Fibroblast of mammary gland (primary cell): ENCODE measurements around the gene TCF7L1.
A peak's percentile ranks its signal among the peaks of the same experiment; 100 is the strongest.

Experiments
- DNase-seq: peaks from one replicate; pipeline ENCODE4 v3.0.0-alpha.2; 2010; ENCODE audit warnings: low read depth
- H3K4me3 ChIP-seq: 2 replicates; pipeline ENCODE4 v1.5.1; 2011; ENCODE audit warnings: low read depth, mild to moderate bottlenecking, low read length, moderate library complexity; ENCODE audit not compliant: control insufficient read depth
- CTCF ChIP-seq: conservative IDR thresholded peaks from 2 replicates; pipeline ENCODE4 v1.5.1; 2011; ENCODE audit warnings: low read depth, low read length, inconsistent platforms; ENCODE audit not compliant: control insufficient read depth, insufficient read depth

The TCF7L1 gene

DNA sequence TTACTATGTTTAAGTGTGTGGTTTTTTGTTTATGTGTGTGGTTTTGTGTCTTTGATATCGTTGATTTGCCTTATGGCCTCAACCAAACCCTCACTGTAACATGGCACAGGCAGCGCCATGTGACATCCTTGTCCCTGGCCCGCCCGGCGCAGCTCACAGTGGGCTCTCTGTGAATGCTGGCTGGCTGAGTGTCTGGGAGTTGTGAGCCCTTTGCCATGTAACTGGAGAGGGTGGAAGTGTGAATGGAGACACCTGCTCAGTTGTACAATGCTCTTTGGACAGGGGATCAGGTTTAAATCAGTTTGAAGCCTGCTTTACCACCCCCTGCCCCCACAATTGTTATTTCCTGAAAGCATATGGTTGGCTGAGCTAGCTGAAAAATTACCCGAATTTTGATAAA lies 41.8 kb downstream of the TCF7L1 start:
- H3K4me3 ChIP-seq = no peak overlapping the region
- DNase-seq = no peak
- TF ChIP-seq CTCF = no peak

DNA sequence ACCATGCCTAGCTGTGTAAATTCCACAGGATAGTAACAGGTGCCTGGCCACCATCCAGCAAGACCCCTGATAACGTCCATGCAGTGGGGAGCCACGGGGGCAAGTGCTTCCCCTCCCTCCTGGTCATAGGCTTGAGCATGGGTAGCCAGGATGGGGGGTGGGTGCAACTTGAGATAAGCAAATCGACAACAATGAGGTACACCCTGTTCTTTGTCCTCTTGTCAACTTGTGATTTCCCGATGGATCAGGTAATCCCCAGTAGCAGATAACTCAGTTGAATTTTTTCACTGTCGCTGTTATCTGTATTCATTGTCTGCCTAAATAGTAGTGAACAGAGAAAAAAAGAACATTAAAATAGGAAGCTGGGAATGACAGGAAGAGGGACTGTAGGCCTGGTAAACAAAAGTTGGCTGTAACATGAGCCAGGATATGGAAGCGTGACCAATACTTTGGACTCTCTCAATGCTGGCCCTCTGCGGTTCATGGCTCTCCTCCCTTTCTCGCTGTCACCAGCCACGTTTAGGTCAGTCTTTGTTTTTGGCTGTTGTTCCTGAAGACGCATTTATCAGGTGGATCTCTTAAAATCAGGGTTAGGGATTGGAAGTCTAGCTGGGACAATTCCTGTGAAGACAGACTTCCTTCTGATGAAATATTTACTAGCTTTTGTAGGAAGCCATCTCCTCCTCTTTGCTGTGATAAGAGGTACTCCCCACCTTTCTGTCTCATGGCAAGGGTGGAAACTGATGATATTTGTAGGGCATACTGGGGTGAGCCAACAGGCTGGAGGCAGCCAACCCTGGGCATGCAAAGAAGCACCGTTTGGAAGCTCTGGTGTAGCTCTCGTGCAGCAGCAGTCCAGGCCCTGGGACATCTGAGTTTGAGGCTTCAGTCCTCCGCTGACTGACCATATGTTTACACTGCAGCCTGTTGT lies 42.4 kb downstream of the TCF7L1 start:
- TF ChIP-seq CTCF = no peak
- DNase-seq = peak; percentile 78
- no peak overlapping the region for H3K4me3 ChIP-seq

- TF ChIP-seq CTCF = no peak
- DNase-seq = no peak
- no peak overlapping the region for H3K4me3 ChIP-seq
Observed at GRCh38 chr2:85177031-85177824, 44.0 kb downstream of the TCF7L1 start.

GRCh38 chr2:85178154-85178553 lies 45.0 kb downstream of the TCF7L1 start:
- DNase-seq = no peak
- no peak for TF ChIP-seq CTCF
- no peak overlapping the region for H3K4me3 ChIP-seq

GRCh38 chr2:85178980-85179411 lies 45.8 kb downstream of the TCF7L1 start:
- no peak for TF ChIP-seq CTCF
- H3K4me3 ChIP-seq = no peak overlapping the region
- DNase-seq = no peak

DNA sequence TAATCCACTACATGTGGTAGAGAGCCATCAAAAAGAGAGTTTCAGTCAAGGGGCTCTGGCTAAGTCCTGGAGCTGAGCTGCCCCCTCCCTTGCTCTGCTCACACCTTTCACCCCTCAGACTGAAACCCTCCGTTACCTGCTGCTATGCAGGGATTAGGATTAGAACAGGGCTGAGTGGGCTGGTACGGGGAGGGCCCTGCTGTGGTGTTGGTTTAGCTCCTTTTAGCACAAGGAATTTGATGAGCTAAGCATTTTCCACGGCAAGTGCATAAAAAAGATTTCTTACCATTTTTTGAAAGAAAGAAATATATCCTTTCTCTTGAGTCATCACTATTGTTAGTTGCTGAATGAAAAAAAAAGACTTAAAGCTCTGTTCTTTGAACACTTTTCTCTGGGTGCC lies 46.3 kb downstream of the TCF7L1 start:
- H3K4me3 ChIP-seq = no peak overlapping the region
- DNase-seq = no peak
- TF ChIP-seq CTCF = no peak
